ENCODE measurements around the gene ZBTB32.

ZBTB32 gene

GRCh38 chr19:35703343-35703742 lies 1.0 kb upstream of the ZBTB32 start:
- no peak for DNase-seq (ENCODE audit: low spot score)
- ChIA-PET POLR2A (ENCODE audit: low non-redundant PET) (interaction anchor here (1.1 kb wide), 1 partner anchor 46 kb away, joined by 3 read pairs; no protein-coding TSS in a partner anchor), CTCF (interaction anchor here (0.7 to 1.8 kb wide), 2 partner anchors 9 to 62 kb away, joined by 4 to 8 read pairs; no protein-coding TSS in a partner anchor)
- TF ChIP-seq CTCF (conservative IDR thresholded peaks at IDR 0.05; ENCODE audit: low read depth): no peak
- no peak overlapping the region; the same call in 1 of the 2 replicates for H3K27ac ChIP-seq

GRCh38 chr19:35708391-35708790 lies 4.0 kb downstream of the ZBTB32 start:
- CTCF ChIA-PET: no interaction called here
- no peak overlapping the region for H3K27ac ChIP-seq
- TF ChIP-seq CTCF (conservative IDR thresholded peaks at IDR 0.05; ENCODE audit: low read depth): no peak
- no peak for DNase-seq (ENCODE audit: low spot score)
- POLR2A ChIA-PET (ENCODE audit: low non-redundant PET): no interaction called here

DNA sequence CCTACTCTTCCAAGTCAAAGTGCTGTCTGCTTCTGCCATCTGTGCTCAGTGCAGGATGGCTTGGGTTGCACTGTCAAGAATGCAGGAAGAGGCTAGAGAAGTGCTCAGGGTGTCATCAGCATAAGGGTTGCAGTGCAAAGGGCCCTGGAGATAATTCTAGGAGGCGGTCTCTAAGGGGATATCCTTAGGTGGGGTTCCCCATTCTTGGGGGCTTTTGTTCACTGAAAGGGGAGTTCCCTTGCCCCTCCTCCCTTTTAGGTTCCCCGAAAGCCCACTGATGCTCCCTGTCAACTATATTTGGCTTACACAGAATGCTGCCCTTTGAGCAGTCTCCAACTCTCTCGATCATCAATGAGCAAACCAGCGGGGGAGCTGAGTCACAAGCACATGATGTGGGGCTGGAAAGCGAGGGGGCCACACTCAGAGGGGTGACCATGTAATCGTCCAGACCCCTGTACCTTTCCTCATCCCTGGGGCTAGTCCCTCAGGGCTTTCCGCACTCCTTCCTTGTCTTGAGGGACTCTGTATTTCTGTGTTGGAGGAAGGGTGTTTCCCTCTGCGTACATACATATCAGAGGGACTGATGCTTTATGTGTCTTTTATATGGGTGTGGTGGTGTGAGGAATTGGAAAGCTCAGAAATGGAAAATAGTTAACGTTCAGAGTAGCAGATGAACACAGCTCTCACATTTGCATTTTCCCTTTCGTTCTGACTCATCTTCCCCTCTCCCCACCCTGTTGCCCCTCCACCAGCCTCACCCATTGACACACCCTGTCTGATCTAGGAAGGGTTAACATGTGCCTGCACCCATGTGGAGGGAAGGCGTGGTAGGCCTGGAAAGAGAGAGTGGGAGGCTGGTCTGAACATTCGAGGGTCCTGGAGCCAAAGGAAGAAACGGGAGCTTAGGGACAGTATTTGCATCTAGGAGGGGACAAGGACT lies 6.7 kb downstream of the ZBTB32 start:
- ChIA-PET CTCF (interaction anchor here (0.6 kb wide), 1 partner anchor 16 kb away, joined by 3 read pairs; no protein-coding TSS in a partner anchor), POLR2A (ENCODE audit: low non-redundant PET) (no interaction called here)
- H3K27ac ChIP-seq: peak overlapping the region; percentile 53
- no peak for TF ChIP-seq CTCF (conservative IDR thresholded peaks at IDR 0.05; ENCODE audit: low read depth)
- no peak for DNase-seq (ENCODE audit: low spot score)

DNA sequence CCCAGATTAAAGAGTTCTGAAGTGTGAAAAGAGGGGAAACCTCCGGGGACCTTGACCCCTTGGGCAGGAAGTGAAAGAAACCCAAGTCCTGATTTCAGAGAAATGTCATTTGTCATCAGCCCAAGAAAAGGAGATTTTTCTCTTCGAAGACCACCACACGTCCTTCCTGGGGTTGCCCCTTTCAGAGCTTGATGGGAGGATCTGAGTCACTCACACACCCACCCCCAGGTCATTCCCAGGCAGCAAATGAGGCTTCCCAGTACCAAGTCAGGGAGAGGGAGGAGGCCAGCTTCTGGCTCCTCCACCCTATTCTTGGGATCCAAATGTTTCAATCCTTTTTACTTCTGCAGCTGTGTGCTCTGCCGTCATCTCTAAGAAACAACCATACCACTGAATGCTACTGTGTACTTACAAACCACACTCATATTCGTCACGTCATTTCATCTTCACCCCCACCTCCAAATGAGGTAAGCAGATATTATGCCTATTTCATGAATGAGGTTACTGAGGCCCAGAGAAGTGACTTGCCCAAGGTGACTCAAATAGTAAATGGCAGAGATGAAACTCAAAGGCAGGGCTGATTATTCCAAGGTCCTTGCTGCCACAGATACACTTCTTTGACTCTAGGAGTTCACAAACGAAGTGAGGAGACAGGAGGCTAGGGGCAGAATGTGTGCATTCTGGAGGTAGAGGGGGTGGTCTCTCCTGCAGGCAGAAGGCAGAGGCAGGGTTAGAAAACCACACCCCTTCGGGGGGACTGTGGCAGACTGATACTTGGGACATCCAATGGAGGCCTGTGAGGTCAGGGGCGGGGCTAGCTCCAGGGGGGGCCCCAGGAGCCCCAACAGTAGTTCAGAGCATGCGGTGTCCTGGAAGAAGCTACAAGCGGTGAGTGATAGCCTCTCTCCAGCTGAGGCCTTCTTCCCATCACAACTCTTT lies 8.5 kb downstream of the ZBTB32 start:
- no peak overlapping the region for H3K27ac ChIP-seq
- CTCF ChIA-PET: interaction anchor here (0.6 kb wide), 2 partner anchors 18 to 57 kb away, joined by 3 to 6 read pairs; no protein-coding TSS in a partner anchor
- no peak for DNase-seq (ENCODE audit: low spot score)
- no peak for TF ChIP-seq CTCF (conservative IDR thresholded peaks at IDR 0.05; ENCODE audit: low read depth)
- POLR2A ChIA-PET (ENCODE audit: low non-redundant PET): interaction anchor here (0.6 kb wide), 1 partner anchor 443 kb away, joined by 3 read pairs; no protein-coding TSS in a partner anchor

GRCh38 chr19:35713506-35713850 lies 9.1 kb downstream of the ZBTB32 start:
- H3K27ac ChIP-seq: no peak overlapping the region

More at GRCh38 chr19:35713506-35713850, 9.1 kb downstream of the ZBTB32 start:
- POLR2A ChIA-PET (ENCODE audit: low non-redundant PET): no interaction called here
- CTCF ChIA-PET: no interaction called here
- DNase-seq (ENCODE audit: low spot score): no peak
- TF ChIP-seq CTCF (conservative IDR thresholded peaks at IDR 0.05; ENCODE audit: low read depth): no peak

Measured in RWPE1 (cell line).